Stimulated activated naive CD8-positive, alpha-beta T cell treated with anti-CD3 and anti-CD28 coated beads, Interleukin-15, Interleukin-2, amounts not matched to agents 100 ng/mL and 50 ng/mL, for 24 hours (primary cell): ENCODE results near the gene GPR180.

Experiments used
- H3K27ac Mint-ChIP-seq: one replicate; pipeline ENCODE4 v1.8.0; 2021; ENCODE audit warnings: mild to moderate bottlenecking, mixed read lengths
- H3K27me3 Mint-ChIP-seq: one replicate; pipeline ENCODE4 v1.8.0; 2021; ENCODE audit warnings: mixed read lengths
- H3K36me3 Mint-ChIP-seq: one replicate; pipeline ENCODE4 v1.8.0; 2021; ENCODE audit warnings: low read depth, mixed read lengths
- H3K4me1 Mint-ChIP-seq: one replicate; pipeline ENCODE4 v1.8.0; 2021; ENCODE audit warnings: low read depth, mixed read lengths
- H3K4me3 Mint-ChIP-seq: one replicate; pipeline ENCODE4 v1.8.0; 2021; ENCODE audit warnings: mild to moderate bottlenecking, mixed read lengths
- H3K9me3 Mint-ChIP-seq: one replicate; pipeline ENCODE4 v1.8.0; 2021; ENCODE audit warnings: mixed read lengths

GPR180 gene

GRCh38 chr13:94679614-94680013 is 78.0 kb downstream of the GPR180 start:
- no peaks in the 10 kb centered on the region for H3K4me1 Mint-ChIP-seq
- H3K4me3 Mint-ChIP-seq: no peak overlapping the region
- no peaks in the 10 kb centered on the region for H3K9me3 Mint-ChIP-seq
- no peak overlapping the region for H3K27ac Mint-ChIP-seq
- no peaks in the 10 kb centered on the region for H3K36me3 Mint-ChIP-seq
- H3K27me3 Mint-ChIP-seq: peaks cover 51% of the 10 kb centered on the region

GRCh38 chr13:94682229-94682628 is 80.6 kb downstream of the GPR180 start:
- peaks cover 42% of the 10 kb centered on the region for H3K27me3 Mint-ChIP-seq
- no peaks in the 10 kb centered on the region for H3K9me3 Mint-ChIP-seq
- H3K4me1 Mint-ChIP-seq: no peaks in the 10 kb centered on the region
- no peak overlapping the region for H3K4me3 Mint-ChIP-seq
- H3K36me3 Mint-ChIP-seq: no peaks in the 10 kb centered on the region
- no peak overlapping the region for H3K27ac Mint-ChIP-seq

- Mint-ChIP-seq H3K9me3 (no peaks in the 10 kb centered on the region), H3K27me3 (peaks cover 40% of the 10 kb centered on the region), H3K4me3 (no peak overlapping the region)
Measured at GRCh38 chr13:94683409-94683808, 81.8 kb downstream of the GPR180 start.

More at GRCh38 chr13:94683409-94683808, 81.8 kb downstream of the GPR180 start:
- Mint-ChIP-seq H3K27ac (no peak overlapping the region), H3K4me1 (no peaks in the 10 kb centered on the region), H3K36me3 (no peaks in the 10 kb centered on the region)
